Panc1 (cell line): Measurements from ENCODE around the gene SAMD4B. TPM values are rescaled to one million over a fixed set of nuclear protein-coding genes. Genes with fewer than 3 reads are reported as not detected.

Experiments used
- ATAC-seq: fragments of 200-7000 bp; cut with Tn5 transposase; 2 replicates; pipeline ENCODE4 v1.9.1; 2020; ENCODE audit warnings: mild to moderate bottlenecking, moderate library complexity
- BruUV-seq: library from RNA; stranded (reverse); fragments of 400-500 nt; replicated peaks from 2 replicates; lab custom pipeline; 2021; lab: Mats Ljungman, UMichigan
- CTCF ChIA-PET: fragments of 300-600 bp; sonication (Branson Sonifier 250); formaldehyde crosslinking; loops from one replicate; lab custom pipeline; 2022; ENCODE audit warnings: antibody characterized with exemption; lab: Charles Lee
- POLR2A ChIA-PET: fragments of 300-600 bp; sonication (Branson Sonifier 250); formaldehyde crosslinking; loops from one replicate; lab custom pipeline; 2022; ENCODE audit warnings: antibody characterized with exemption; lab: Charles Lee
- DNase-seq: peaks from one replicate; pipeline ENCODE4 v3.0.0-alpha.2; 2010; ENCODE audit warnings: low read depth, low spot score
- H3K27ac ChIP-seq: 2 replicates; pipeline ENCODE4 v1.5.1; 2011; ENCODE audit warnings: mild to moderate bottlenecking, low read length, inconsistent platforms
- H3K27me3 ChIP-seq: fragments of 200-500 bp; sonication (Bioruptor generic); 2 replicates; pipeline ENCODE4 v1.6.0; 2014; ENCODE audit warnings: low read length, inconsistent platforms; ENCODE audit not compliant: control insufficient read depth, insufficient read depth
- H3K36me3 ChIP-seq: fragments of 200-500 bp; sonication (Bioruptor generic); 2 replicates; pipeline ENCODE4 v1.5.1; 2014; ENCODE audit warnings: inconsistent platforms, mild to moderate bottlenecking, low read length, moderate library complexity; ENCODE audit not compliant: control insufficient read depth, insufficient read depth
- H3K4me1 ChIP-seq: 2 replicates; pipeline ENCODE4 v1.5.1; 2011; ENCODE audit warnings: inconsistent platforms, mild to moderate bottlenecking, low read length, moderate library complexity; ENCODE audit not compliant: control insufficient read depth, insufficient read depth
- H3K4me3 ChIP-seq, 2 experiments: 2 replicates each; pipeline ENCODE4 v1.5.1; 2011 to 2012; ENCODE audit warnings: low read depth in 2 of 2, low read length in 2 of 2, mild to moderate bottlenecking in 2 of 2, inconsistent platforms in 1 of 2, moderate library complexity in 1 of 2
- H3K9me3 ChIP-seq: fragments of 200-500 bp; sonication (Bioruptor generic); 2 replicates; pipeline ENCODE4 v1.5.1; 2014; ENCODE audit warnings: low read depth, mild to moderate bottlenecking, inconsistent platforms, low read length, moderate library complexity; ENCODE audit not compliant: control insufficient read depth, insufficient read depth
- POLR2AphosphoS5 ChIP-seq: IDR thresholded peaks from 2 replicates; pipeline ENCODE4 v1.6.1; 2012; ENCODE audit warnings: mild to moderate bottlenecking, low read depth, low read length, moderate library complexity
- SIN3A ChIP-seq: IDR thresholded peaks from 2 replicates; pipeline ENCODE4 v1.6.1; 2012; ENCODE audit warnings: low read depth, mild to moderate bottlenecking, low read length, moderate library complexity, borderline replicate concordance; ENCODE audit not compliant: insufficient read depth
- TCF7L2 ChIP-seq: IDR thresholded peaks from 2 replicates; pipeline ENCODE4 v1.6.1; 2011; ENCODE audit warnings: mild to moderate bottlenecking, low read depth, low read length, inconsistent platforms
- in situ Hi-C: cut with HindIII; loops from 2 replicates; pipeline ENCODE4 v1.10.0; 2016; ENCODE audit warnings: low sequenced_read_pairs, low pct_unique_long_range_greater_than_20kb
- intact Hi-C: fragments of 100-400 bp; cut with micrococcal nuclease; formaldehyde crosslinking; loops from one replicate; pipeline ENCODE4 v1.10.0; 2022; ENCODE audit not compliant: unreplicated experiment
- total RNA-seq: library from RNA; stranded (reverse); gene quantifications from one replicate; pipeline ENCODE4 v1.2.1, GENCODE V29; 2021; ENCODE audit not compliant: unreplicated experiment
- TF ChIP-seq, protein P1 (sequence below): fragments of 450-650 bp; IDR thresholded peaks from 2 replicates; pipeline ENCODE4 v1.5.1; 2017; ENCODE audit warnings: mild to moderate bottlenecking
- TF ChIP-seq, protein P2 (sequence below), 2 experiments: IDR thresholded peaks; 2 replicates each; pipeline ENCODE4 v1.6.1; 2011 to 2012; ENCODE audit warnings: low read depth in 2 of 2, control low read depth in 1 of 2, low read length in 1 of 2, mild to moderate bottlenecking in 1 of 2, moderate library complexity in 1 of 2; ENCODE audit not compliant: insufficient read depth in 1 of 2

Gene SAMD4B
- total RNA-seq, 1 experiment from 2014 or later = 1,339 TPM

- no TSS peak for BruUV-seq
- ChIA-PET POLR2A (interaction anchor here (0.6 to 0.7 kb wide), 2 partner anchors 42 to 136 kb away, joined by 3 read pairs; partner anchors contain the start of genes RPS16 and SAMD4B), CTCF (interaction anchor here (0.6 to 2.3 kb wide), 5 partner anchors 8 to 492 kb away, joined by 3 to 10 read pairs (median 3); no protein-coding TSS in a partner anchor)
- Histone ChIP-seq H3K4me1 (no peaks in the 10 kb centered on the region; the same call in 1 of the 2 replicates), H3K36me3 (no peaks in the 10 kb centered on the region), H3K27ac (no peak overlapping the region), H3K27me3 (peaks cover 7% of the 10 kb centered on the region; the same call in 1 of the 2 replicates), H3K4me3 (no peak overlapping the region), H3K9me3 (no peaks in the 10 kb centered on the region)
- DNase-seq (no peak), ATAC-seq (no peak)
- TF ChIP-seq, protein P1, sequence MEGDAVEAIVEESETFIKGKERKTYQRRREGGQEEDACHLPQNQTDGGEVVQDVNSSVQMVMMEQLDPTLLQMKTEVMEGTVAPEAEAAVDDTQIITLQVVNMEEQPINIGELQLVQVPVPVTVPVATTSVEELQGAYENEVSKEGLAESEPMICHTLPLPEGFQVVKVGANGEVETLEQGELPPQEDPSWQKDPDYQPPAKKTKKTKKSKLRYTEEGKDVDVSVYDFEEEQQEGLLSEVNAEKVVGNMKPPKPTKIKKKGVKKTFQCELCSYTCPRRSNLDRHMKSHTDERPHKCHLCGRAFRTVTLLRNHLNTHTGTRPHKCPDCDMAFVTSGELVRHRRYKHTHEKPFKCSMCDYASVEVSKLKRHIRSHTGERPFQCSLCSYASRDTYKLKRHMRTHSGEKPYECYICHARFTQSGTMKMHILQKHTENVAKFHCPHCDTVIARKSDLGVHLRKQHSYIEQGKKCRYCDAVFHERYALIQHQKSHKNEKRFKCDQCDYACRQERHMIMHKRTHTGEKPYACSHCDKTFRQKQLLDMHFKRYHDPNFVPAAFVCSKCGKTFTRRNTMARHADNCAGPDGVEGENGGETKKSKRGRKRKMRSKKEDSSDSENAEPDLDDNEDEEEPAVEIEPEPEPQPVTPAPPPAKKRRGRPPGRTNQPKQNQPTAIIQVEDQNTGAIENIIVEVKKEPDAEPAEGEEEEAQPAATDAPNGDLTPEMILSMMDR = no peak
- TF ChIP-seq POLR2AphosphoS5 (no peak), TCF7L2 (no peak), SIN3A (no peak)
- TF ChIP-seq, protein P2, sequence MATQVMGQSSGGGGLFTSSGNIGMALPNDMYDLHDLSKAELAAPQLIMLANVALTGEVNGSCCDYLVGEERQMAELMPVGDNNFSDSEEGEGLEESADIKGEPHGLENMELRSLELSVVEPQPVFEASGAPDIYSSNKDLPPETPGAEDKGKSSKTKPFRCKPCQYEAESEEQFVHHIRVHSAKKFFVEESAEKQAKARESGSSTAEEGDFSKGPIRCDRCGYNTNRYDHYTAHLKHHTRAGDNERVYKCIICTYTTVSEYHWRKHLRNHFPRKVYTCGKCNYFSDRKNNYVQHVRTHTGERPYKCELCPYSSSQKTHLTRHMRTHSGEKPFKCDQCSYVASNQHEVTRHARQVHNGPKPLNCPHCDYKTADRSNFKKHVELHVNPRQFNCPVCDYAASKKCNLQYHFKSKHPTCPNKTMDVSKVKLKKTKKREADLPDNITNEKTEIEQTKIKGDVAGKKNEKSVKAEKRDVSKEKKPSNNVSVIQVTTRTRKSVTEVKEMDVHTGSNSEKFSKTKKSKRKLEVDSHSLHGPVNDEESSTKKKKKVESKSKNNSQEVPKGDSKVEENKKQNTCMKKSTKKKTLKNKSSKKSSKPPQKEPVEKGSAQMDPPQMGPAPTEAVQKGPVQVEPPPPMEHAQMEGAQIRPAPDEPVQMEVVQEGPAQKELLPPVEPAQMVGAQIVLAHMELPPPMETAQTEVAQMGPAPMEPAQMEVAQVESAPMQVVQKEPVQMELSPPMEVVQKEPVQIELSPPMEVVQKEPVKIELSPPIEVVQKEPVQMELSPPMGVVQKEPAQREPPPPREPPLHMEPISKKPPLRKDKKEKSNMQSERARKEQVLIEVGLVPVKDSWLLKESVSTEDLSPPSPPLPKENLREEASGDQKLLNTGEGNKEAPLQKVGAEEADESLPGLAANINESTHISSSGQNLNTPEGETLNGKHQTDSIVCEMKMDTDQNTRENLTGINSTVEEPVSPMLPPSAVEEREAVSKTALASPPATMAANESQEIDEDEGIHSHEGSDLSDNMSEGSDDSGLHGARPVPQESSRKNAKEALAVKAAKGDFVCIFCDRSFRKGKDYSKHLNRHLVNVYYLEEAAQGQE (IDR thresholded peaks at IDR 0.05; ENCODE audit: insufficient read depth in 1 of 2, low read depth in 2 of 2, low read length in 1 of 2) = no peak
- in situ Hi-C loops (loop anchor here (5.0 to 10.0 kb wide), 3 partner anchors 45 to 97 kb away; partner anchors contain the start of gene SAMD4B), intact Hi-C loops (no loop called here)
Observed at GRCh38 chr19:39299832-39300231, 42.4 kb upstream of the SAMD4B start.

DNA sequence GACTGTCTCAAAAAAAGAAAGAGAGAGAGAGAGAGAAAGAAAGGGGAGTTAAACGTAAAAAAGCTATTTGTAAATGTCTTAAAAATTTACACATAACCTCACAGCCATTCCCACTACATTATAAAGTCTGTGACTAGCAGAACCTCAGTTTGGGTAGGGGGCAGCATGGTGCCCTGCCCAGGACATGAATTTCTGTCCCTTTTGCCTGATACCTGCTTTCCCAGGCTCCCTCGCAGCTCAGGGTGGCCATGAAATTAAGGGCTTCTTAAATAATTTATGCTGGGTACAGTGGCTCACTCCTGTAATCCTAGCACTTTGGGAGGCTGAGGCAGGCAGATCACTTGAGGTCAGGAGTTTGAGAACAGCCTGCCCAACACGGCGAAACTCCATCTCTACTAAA, 41.2 kb upstream of the SAMD4B start:
- ATAC-seq = no peak
- intact Hi-C loops = no loop called here
- ChIA-PET CTCF (interaction anchor here (0.6 to 2.3 kb wide), 7 partner anchors 9 to 486 kb away, joined by 3 to 12 read pairs (median 7); no protein-coding TSS in a partner anchor), POLR2A (interaction anchor here (1.7 kb wide), 1 partner anchor 14 kb away, joined by 13 read pairs; no protein-coding TSS in a partner anchor)
- Histone ChIP-seq H3K9me3 (no peaks in the 10 kb centered on the region), H3K27ac (no peak overlapping the region), H3K27me3 (peaks cover 13% of the 10 kb centered on the region; the same call in 1 of the 2 replicates), H3K4me1 (peaks cover 6% of the 10 kb centered on the region; the same call in 1 of the 2 replicates), H3K36me3 (no peaks in the 10 kb centered on the region), H3K4me3 (no peak overlapping the region)
- TF ChIP-seq SIN3A (no peak), TCF7L2 (no peak), POLR2AphosphoS5 (no peak)
- TF ChIP-seq, protein P2 (IDR thresholded peaks at IDR 0.05; ENCODE audit: insufficient read depth in 1 of 2, low read depth in 2 of 2, low read length in 1 of 2) = no peak
- TF ChIP-seq, protein P1 = no peak
- DNase-seq = no peak
- in situ Hi-C loops = loop anchor here (5.0 kb wide), 2 partner anchors 49 to 96 kb away; no protein-coding TSS in a partner anchor
- no TSS peak for BruUV-seq
